GM13976 (cell line): ENCODE data around the gene EEF2K.

Experiments used
- DNase-seq: peaks from one replicate; pipeline ENCODE4 v3.0.0; 2012; ENCODE audit warnings: low spot score
- in situ Hi-C: fragments of 300-500 bp; cut with MboI; formaldehyde crosslinking; loops from one replicate; pipeline ENCODE4 v1.12.0; 2022; ENCODE audit warnings: low sequenced_read_pairs, mixed read lengths, inconsistent platforms; ENCODE audit not compliant: unreplicated experiment
- TF ChIP-seq, protein P1 (sequence below): IDR thresholded peaks from 2 replicates; pipeline ENCODE4 v1.5.1; 2012; ENCODE audit warnings: borderline replicate concordance, mild to moderate bottlenecking; ENCODE audit not compliant: insufficient read depth; ENCODE audit errors: extremely low read depth, missing control alignments, control extremely low read depth

The EEF2K gene

DNA sequence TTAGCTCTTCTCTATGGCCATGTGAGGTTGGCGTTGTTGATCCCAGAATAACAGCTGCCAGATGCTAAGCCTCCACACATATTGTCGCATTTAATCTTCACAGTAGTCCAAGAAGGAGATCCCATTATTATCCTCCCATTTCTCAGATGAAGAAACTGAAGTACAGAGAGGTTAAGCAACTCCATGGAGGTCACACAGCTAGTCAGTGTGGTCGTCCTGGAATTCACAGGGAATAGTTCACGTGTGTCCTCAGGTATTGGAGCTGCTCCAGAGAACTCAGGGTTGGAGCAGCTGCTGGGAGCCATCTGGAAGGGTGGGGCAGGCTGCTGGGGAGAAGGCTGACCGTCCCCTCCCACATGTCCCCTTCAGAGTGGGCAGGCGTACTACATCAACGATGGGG lies 24.2 kb upstream of the EEF2K start:
- no peak for DNase-seq
- TF ChIP-seq, protein P1, sequence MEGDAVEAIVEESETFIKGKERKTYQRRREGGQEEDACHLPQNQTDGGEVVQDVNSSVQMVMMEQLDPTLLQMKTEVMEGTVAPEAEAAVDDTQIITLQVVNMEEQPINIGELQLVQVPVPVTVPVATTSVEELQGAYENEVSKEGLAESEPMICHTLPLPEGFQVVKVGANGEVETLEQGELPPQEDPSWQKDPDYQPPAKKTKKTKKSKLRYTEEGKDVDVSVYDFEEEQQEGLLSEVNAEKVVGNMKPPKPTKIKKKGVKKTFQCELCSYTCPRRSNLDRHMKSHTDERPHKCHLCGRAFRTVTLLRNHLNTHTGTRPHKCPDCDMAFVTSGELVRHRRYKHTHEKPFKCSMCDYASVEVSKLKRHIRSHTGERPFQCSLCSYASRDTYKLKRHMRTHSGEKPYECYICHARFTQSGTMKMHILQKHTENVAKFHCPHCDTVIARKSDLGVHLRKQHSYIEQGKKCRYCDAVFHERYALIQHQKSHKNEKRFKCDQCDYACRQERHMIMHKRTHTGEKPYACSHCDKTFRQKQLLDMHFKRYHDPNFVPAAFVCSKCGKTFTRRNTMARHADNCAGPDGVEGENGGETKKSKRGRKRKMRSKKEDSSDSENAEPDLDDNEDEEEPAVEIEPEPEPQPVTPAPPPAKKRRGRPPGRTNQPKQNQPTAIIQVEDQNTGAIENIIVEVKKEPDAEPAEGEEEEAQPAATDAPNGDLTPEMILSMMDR = no peak
- in situ Hi-C loops = loop anchor here (5.0 to 25.0 kb wide), 3 partner anchors 77 to 370 kb away; partner anchors contain the start of gene PDZD9

DNA sequence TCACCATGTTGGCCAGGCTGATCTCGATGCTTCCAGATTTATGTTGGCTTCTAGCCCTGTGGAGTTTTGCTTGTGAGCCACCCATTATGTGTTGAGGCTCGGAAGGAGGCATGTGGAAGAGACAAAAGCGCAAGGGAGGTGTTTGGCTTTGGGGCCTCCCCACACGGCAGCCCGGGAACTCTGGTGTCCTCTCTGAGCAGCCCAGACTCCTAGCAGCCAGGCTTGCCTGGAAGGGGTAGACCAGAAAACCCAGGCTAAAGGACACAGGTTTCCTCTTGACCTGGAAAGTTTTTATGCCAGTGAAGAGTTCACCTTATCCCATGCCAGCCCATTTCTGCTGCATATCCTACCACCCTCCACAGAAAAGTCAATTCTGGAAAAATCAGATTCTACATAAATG lies 22.7 kb upstream of the EEF2K start:
- no peak for DNase-seq
- TF ChIP-seq, protein P1 = no peak
- in situ Hi-C loops = loop anchor here (5.0 to 25.0 kb wide), 3 partner anchors 79 to 371 kb away; partner anchors contain the start of gene PDZD9

DNA sequence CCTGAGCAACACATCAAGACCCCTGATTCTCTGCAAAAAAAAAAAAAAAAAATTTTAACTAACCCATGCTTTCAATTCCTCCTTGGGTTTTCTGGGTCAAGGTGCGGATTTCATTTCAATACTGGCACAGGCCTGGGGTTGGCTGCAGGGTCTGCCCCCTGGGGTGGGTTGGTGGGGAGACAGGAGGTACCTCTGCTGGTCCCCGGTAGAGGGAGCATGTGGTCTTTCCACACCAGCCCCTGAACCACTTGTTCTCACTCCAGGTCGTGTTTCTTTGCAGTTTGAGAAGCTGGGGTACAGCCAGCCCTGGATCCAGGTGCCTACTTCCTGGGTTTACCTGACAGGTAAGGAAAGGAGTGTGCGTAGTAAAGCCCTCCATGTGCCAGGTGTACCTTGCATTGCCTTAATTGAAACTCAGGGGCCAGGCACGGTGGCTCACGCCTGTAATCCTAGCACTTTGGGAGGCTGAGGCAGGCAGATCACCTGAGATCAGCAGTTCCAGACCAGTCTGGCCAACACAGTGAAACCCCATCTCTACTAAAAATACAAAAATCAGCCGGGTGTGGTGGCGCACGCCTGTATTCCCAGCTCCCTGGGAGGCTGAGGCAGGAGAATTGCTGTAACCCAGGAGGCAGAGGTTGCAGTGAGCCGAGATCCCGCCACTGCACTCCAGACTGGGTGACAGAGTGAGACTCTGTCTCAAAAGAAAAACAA lies 22.0 kb upstream of the EEF2K start:
- TF ChIP-seq, protein P1 = peak; percentile 19
- in situ Hi-C loops = loop anchor here (5.0 to 25.0 kb wide), 3 partner anchors 79 to 372 kb away; partner anchors contain the start of gene PDZD9
- DNase-seq = peak; percentile 58

DNA sequence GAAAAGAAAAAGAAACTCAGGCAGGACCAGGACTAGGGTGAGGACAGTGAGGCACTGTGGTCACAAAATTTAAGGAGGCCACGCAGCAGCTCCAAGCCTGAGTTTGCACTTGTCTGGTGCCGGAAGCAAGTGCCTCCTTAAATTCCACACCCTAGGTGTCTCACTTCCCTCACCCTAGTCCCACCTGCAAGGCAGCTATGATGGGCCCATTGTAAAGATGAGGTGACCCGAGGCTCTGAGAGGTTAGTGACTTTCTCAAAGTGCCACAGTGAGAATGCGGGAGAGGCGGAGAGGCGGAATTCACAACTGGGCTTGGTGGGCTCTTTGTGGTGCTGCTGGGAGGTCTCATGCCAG lies 21.5 kb upstream of the EEF2K start:
- DNase-seq = no peak
- TF ChIP-seq, protein P1 = no peak
- in situ Hi-C loops = loop anchor here (5.0 to 25.0 kb wide), 3 partner anchors 80 to 372 kb away; partner anchors contain the start of gene PDZD9

DNA sequence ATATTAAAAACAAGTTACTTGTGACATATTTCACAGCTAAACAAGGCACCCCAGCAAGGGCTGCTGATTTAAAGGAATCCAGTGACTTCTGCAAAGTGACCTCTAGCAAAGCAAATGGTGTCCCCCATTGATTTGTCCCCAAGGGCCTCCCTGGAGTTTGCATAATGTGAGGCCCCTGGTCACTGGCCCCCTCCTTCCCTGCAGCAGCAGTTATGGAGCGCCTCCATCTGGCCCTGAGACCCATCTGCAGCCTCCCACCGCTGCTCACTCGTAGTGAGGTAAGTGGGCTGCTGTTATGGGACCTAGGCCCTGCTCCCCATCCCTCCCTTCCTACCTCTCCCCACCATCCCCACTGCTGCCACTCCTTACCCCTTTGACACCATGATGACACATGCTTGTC lies 19.6 kb upstream of the EEF2K start:
- no peak for DNase-seq
- in situ Hi-C loops = loop anchor here (10.0 to 25.0 kb wide), 2 partner anchors 82 to 374 kb away; no protein-coding TSS in a partner anchor
- TF ChIP-seq, protein P1 = no peak

DNA sequence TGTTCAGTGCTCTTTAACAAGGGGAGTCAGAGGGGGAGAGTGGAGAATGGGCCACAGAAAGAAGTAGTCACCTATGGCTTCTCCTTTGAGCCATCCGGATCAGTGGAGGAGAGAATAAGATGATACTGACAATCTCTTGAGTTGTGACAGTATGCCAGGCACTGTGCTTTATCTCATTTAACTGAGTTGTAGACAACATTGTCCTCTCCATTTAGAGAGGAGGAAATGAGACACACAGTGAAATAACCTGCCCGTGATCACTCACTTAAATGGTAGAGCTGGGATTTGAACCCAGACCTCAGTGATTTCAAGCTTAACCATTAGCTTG lies 17.8 kb upstream of the EEF2K start:
- TF ChIP-seq, protein P1 = no peak
- DNase-seq = no peak
- in situ Hi-C loops = loop anchor here (10.0 to 25.0 kb wide), 2 partner anchors 83 to 376 kb away; no protein-coding TSS in a partner anchor
